Kidney (tissue), 14 donors: ENCODE data around the gene A3GALT2. TPM values are rescaled to one million over a fixed set of nuclear protein-coding genes. Genes with fewer than 3 reads are reported as not detected.
A peak's percentile ranks its signal among the peaks of the same experiment; 100 is the strongest.

ENCODE experiments used
- DNase-seq, 5 donors: peaks; one replicate each; pipeline ENCODE4 v3.0.0-alpha.2; 2013 to 2020
- FAIRE-seq: peaks from 2 replicates; lab custom pipeline; 2012; peaks lifted over from hg19 to GRCh38; lab: Jason Lieb, UNC
- H3K27ac ChIP-seq, 2 donors: one replicate each; pipeline ENCODE4 v1.7.0; 2013; ENCODE audit warnings: low read depth in 2 of 2, low read length in 2 of 2, inconsistent platforms in 1 of 2
- H3K27me3 ChIP-seq: one replicate; pipeline ENCODE4 v1.7.1; 2013; ENCODE audit warnings: low read length, inconsistent platforms; ENCODE audit not compliant: control insufficient read depth, insufficient read depth
- H3K36me3 ChIP-seq, 3 donors: one replicate each; pipeline versions ENCODE4 v1.7.0 to v1.7.1; 2013; ENCODE audit warnings: low read length in 3 of 3, control low read depth in 1 of 3, inconsistent platforms in 1 of 3; ENCODE audit not compliant: insufficient read depth in 3 of 3, control insufficient read depth in 2 of 3
- H3K4me1 ChIP-seq, 3 donors: one replicate each; pipeline versions ENCODE4 v1.7.0 to v1.7.1; 2013; ENCODE audit warnings: low read length in 3 of 3, inconsistent platforms in 1 of 3, low read depth in 1 of 3; ENCODE audit not compliant: control insufficient read depth in 2 of 3, insufficient read depth in 2 of 3
- H3K4me3 ChIP-seq, 3 donors: one replicate each; pipeline versions ENCODE4 v1.7.0 to v1.8.1; 2013; ENCODE audit warnings: low read length in 3 of 3, control low read depth in 1 of 3, inconsistent platforms in 1 of 3
- H3K9ac ChIP-seq, 3 donors: one replicate each; pipeline versions ENCODE4 v1.7.0 to v1.7.1; 2013; ENCODE audit warnings: low read length in 3 of 3, control low read depth in 1 of 3, inconsistent platforms in 1 of 3
- H3K9me3 ChIP-seq, 3 donors: one replicate each; pipeline versions ENCODE4 v1.7.0 to v1.7.1; 2013; ENCODE audit warnings: low read length in 3 of 3, control low read depth in 1 of 3, inconsistent platforms in 1 of 3; ENCODE audit not compliant: control insufficient read depth in 2 of 3, insufficient read depth in 1 of 3
- intact Hi-C: fragments of 100-400 bp; cut with DNase I; formaldehyde crosslinking; loops from one replicate; pipeline ENCODE4 v1.11.1; 2022
- polyA plus RNA-seq: library from polyadenylated mRNA; stranded (reverse); fragments of 350-450 nt; fragmentation: Illumina TruSeq; extraction: RNeasy Lipid Tissue Mini Kit (QIAGEN cat#74804); gene quantifications from one replicate; pipeline ENCODE4 v1.2.3, GENCODE V29; 2014; ENCODE audit warnings: low read depth, low replicate concordance; ENCODE audit not compliant: insufficient read depth
- total RNA-seq: library from RNA; stranded (reverse); fragmentation: NEBNext Ultra II Directional; extraction: Animal tissue kit (Norgen Biotek cat#: 25700); gene quantifications from one replicate; pipeline ENCODE4 v1.2.1, GENCODE V29; 2021
- TF ChIP-seq, protein P1 (sequence below): IDR thresholded peaks from 3 replicates; pipeline ENCODE4 v1.5.1; 2012; ENCODE audit warnings: mild to moderate bottlenecking, moderate library complexity, borderline replicate concordance; ENCODE audit not compliant: insufficient read depth; ENCODE audit errors: extremely low read depth
- donor health status: control.
- donor health status: control.
- donor health status: control.
- donor health status: control.
- donor health status: control.
- donor health status: DM: yes; HTN: yes; CAD: no.
- donor health status: Normal renal cell carcinoma (clear cell type).

A3GALT2 gene
- total and polyA plus RNA-seq, 2 donors from 2014 or later, result not detected

DNA sequence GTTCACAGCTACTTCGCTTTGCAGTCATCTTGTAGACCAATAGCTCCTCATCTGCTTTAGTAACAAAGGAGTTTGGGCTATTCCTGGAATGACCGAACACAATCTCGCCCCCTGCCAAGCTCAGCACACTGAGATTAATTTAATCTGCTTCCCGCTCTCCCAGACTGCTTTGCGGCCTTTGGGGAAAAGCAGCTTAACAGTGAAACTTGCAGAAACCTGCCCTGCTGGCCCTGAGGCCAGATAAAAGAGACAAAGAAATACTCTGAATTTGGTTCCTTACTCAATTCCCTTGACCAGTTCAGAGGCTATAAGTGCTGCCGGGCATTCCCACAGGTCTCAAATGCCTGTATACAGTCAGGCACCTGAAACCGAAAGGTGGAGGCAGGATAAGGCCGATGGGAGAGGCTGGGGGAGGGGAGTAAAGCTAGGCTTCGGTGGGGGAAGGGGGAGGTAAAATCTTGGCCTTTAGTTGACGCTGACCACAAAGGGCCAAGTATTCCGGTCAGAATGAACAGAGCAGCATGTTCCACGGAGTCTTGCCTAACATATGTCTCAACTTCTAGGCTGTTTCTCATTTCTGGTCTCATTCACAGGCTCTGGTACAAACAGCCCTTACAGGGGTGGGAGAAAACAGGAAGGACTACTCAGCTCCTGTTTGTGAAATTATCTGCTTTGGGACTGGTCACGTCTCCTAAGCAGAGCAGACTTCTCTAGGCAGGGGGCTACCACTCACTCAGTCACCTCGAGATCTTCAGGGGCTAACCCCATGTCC, 17.7 kb upstream of the A3GALT2 start:
- Histone ChIP-seq H3K9me3 (no peaks in the 10 kb centered on the region), H3K36me3 (peaks cover 0 to 15% (median 3%) of the 10 kb centered on the region in 3 donors), H3K27me3 (no peaks in the 10 kb centered on the region), H3K4me1 (peaks cover 14 to 80% (median 79%) of the 10 kb centered on the region in 3 donors), H3K9ac (peak overlapping the region in 2 of 3 donors; percentile 4 to 51), H3K27ac (peak overlapping the region; percentile 85 to 93), H3K4me3 (peak overlapping the region in 2 of 3 donors; percentile 15 to 22)
- TF ChIP-seq, protein P1, sequence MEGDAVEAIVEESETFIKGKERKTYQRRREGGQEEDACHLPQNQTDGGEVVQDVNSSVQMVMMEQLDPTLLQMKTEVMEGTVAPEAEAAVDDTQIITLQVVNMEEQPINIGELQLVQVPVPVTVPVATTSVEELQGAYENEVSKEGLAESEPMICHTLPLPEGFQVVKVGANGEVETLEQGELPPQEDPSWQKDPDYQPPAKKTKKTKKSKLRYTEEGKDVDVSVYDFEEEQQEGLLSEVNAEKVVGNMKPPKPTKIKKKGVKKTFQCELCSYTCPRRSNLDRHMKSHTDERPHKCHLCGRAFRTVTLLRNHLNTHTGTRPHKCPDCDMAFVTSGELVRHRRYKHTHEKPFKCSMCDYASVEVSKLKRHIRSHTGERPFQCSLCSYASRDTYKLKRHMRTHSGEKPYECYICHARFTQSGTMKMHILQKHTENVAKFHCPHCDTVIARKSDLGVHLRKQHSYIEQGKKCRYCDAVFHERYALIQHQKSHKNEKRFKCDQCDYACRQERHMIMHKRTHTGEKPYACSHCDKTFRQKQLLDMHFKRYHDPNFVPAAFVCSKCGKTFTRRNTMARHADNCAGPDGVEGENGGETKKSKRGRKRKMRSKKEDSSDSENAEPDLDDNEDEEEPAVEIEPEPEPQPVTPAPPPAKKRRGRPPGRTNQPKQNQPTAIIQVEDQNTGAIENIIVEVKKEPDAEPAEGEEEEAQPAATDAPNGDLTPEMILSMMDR, result no peak
- FAIRE-seq, result no peak
- DNase-seq, result peak in 2 of 5 donors; percentile 74 to 78
- intact Hi-C loops, result no loop called here

DNA sequence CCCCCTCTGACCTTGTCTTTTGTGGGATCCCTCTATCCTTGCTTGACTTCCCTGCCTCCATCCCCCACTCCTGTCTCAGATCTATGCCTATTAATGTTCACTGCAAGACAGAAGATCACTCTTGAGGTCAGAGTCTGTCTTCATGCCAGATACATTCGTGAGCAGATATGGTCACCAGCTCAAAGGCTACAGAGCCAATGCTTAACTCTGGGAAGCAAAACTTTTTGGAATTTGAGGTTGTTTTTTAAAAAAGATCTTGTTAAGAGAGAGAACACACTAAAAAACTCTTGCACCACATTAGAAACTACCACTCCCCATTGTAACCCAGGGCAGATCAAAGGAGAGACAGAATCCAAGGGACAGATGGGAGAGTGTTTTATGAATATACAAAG, 17.1 kb upstream of the A3GALT2 start:
- no peaks in the 10 kb centered on the region for H3K27me3 ChIP-seq
- no peaks in the 10 kb centered on the region for H3K9me3 ChIP-seq
- peaks cover 14 to 83% (median 82%) of the 10 kb centered on the region in 3 donors for H3K4me1 ChIP-seq
- no peak for FAIRE-seq
- no peak for DNase-seq
- intact Hi-C loops, result no loop called here
- TF ChIP-seq, protein P1, result no peak
- H3K36me3 ChIP-seq, result peaks cover 3 to 18% (median 4%) of the 10 kb centered on the region in 3 donors
- peak overlapping the region in 1 of 3 donors; percentile 51 for H3K9ac ChIP-seq
- H3K27ac ChIP-seq, result peak overlapping the region; percentile 85 to 93
- H3K4me3 ChIP-seq, result no peak overlapping the region

DNA sequence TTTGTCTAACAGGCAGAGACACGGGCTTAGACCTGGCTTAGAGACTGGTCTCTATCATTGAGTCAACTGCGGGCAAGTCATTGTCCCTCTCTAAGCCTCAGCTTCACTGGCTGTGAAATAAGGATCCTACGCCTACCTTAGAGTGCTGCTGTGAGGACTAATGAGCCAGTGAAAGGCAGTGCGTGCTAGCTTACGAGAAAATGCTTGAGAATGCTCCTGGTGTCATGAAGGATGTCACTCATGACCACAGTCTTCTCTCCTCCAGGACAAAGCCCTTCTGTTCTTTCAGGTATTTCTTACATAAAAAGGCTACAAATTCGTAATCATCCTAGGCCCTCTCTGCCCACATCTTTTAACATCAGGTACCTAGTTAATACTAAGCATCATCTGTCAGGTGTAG, 16.5 kb upstream of the A3GALT2 start:
- H3K9me3 ChIP-seq, result no peaks in the 10 kb centered on the region
- H3K4me1 ChIP-seq, result peaks cover 11 to 83% (median 80%) of the 10 kb centered on the region in 3 donors
- no peaks in the 10 kb centered on the region for H3K27me3 ChIP-seq
- FAIRE-seq (no peak), DNase-seq (no peak)
- H3K27ac ChIP-seq, result peak overlapping the region; percentile 85 to 93
- H3K4me3 ChIP-seq, result no peak overlapping the region
- TF ChIP-seq, protein P1, result no peak
- H3K9ac ChIP-seq, result no peak overlapping the region
- H3K36me3 ChIP-seq, result peaks cover 4 to 18% (median 10%) of the 10 kb centered on the region in 3 donors
- intact Hi-C loops, result no loop called here
